Measurements from ENCODE around the gene MAPKAP1.

DNA sequence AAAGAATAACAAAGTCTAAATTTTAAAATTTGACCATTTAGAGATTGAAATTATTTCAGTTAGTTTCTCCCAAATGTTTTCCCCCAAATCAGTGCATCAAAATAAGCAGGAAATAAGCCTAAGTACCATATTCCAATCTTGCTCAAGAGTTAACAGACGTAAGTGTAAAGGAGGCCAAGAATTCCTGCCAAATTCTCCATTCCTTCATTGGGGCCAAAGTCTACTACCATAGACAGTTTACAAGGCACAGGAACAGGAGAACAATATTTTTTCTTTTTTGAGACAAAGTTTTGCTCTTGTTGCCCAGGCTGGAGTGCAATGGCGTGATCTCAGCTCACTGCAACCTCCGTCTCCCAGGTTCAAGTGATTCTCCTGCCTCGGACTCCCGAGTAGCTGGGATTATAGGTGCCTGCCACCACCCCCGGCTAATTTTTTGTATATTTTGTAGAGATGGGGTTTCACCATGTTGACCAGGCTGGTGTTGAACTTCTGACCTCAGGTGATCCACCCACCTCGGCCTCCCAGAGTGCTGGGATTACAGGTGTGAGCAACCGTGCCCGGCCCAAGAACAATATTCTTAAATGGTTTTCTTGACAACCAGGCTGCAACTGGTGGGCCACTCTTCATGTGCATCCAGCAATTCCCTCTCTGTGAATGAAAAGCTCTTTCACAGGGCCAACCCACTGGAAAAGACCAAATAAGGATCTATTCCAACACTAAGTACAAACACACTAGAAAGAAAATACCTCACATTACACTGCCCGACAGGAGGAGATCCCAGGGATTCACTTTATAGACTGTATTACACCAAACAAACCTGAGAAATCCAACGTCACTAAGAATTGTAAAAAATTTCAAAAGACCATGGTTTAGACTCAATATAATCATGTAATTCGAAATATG is 127.7 kb downstream of the MAPKAP1 start:
- TF ChIP-seq, protein P1, sequence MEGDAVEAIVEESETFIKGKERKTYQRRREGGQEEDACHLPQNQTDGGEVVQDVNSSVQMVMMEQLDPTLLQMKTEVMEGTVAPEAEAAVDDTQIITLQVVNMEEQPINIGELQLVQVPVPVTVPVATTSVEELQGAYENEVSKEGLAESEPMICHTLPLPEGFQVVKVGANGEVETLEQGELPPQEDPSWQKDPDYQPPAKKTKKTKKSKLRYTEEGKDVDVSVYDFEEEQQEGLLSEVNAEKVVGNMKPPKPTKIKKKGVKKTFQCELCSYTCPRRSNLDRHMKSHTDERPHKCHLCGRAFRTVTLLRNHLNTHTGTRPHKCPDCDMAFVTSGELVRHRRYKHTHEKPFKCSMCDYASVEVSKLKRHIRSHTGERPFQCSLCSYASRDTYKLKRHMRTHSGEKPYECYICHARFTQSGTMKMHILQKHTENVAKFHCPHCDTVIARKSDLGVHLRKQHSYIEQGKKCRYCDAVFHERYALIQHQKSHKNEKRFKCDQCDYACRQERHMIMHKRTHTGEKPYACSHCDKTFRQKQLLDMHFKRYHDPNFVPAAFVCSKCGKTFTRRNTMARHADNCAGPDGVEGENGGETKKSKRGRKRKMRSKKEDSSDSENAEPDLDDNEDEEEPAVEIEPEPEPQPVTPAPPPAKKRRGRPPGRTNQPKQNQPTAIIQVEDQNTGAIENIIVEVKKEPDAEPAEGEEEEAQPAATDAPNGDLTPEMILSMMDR (IDR thresholded peaks at IDR 0.05; ENCODE audit: low read length), result no peak
- TF ChIP-seq EZH2 (IDR thresholded peaks at IDR 0.05; ENCODE audit: borderline replicate concordance, low read length), result no peak
